ENCODE measurements around the gene CCAR1.
"Not testable (repeated sequence)": the region's sequence is repeated elsewhere in the genome, so short reads cannot be mapped to it uniquely, and the experiment has no call there.

CCAR1 gene, protein sequence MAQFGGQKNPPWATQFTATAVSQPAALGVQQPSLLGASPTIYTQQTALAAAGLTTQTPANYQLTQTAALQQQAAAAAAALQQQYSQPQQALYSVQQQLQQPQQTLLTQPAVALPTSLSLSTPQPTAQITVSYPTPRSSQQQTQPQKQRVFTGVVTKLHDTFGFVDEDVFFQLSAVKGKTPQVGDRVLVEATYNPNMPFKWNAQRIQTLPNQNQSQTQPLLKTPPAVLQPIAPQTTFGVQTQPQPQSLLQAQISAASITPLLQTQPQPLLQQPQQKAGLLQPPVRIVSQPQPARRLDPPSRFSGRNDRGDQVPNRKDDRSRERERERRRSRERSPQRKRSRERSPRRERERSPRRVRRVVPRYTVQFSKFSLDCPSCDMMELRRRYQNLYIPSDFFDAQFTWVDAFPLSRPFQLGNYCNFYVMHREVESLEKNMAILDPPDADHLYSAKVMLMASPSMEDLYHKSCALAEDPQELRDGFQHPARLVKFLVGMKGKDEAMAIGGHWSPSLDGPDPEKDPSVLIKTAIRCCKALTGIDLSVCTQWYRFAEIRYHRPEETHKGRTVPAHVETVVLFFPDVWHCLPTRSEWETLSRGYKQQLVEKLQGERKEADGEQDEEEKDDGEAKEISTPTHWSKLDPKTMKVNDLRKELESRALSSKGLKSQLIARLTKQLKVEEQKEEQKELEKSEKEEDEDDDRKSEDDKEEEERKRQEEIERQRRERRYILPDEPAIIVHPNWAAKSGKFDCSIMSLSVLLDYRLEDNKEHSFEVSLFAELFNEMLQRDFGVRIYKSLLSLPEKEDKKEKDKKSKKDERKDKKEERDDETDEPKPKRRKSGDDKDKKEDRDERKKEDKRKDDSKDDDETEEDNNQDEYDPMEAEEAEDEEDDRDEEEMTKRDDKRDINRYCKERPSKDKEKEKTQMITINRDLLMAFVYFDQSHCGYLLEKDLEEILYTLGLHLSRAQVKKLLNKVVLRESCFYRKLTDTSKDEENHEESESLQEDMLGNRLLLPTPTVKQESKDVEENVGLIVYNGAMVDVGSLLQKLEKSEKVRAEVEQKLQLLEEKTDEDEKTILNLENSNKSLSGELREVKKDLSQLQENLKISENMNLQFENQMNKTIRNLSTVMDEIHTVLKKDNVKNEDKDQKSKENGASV

DNA sequence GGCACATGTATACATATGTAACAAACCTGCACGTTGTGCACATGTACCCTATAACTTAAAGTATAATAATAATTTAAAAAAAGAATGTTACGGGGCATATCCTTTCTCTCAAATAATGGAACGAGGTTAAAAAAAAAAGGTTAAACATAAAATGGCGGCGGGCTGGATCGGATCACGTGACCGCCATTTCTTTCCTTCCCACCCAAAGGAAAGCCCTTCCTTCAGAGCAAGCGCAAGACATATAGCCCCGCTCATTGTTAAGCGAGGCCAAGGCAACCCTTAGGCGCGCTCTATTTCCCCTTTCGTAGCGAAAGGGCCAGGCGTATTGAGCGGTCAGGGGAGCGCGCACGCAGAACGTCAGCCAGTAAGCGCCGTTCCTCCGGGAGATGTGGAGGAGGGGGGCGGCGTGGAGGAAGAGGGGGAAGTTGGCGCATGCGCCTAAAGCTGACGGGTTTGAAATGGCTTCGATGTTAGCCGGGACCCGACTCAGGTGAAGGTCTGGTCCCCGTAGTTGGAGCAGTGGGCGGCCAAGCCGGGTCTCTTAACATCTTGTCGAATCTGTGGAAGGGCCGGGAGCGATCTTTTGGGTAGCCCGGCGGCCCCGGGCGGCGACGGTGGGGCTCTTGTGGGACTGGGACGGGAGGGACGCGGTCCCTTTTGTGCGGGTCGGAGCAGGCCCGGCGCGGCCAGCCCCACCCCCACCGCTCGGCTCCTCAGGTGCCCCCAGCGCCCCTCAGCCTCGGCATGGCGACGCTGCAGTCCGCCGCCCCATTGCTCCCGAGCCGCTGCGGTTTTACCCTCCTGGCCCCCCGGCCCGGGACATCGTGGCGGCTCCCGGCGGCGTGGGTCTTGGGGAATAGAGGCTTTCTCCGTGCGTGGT, at the start of gene CCAR1:
Gene CCAR1 (plus strand): TSS at position 447 of the 880 bp plus-strand sequence. CDS start 1,266 bp downstream, outside the sequence.
- peak within 1 kb of the TSS; percentile 98 for H3K27ac ChIP-seq
- TF ChIP-seq, protein P1, sequence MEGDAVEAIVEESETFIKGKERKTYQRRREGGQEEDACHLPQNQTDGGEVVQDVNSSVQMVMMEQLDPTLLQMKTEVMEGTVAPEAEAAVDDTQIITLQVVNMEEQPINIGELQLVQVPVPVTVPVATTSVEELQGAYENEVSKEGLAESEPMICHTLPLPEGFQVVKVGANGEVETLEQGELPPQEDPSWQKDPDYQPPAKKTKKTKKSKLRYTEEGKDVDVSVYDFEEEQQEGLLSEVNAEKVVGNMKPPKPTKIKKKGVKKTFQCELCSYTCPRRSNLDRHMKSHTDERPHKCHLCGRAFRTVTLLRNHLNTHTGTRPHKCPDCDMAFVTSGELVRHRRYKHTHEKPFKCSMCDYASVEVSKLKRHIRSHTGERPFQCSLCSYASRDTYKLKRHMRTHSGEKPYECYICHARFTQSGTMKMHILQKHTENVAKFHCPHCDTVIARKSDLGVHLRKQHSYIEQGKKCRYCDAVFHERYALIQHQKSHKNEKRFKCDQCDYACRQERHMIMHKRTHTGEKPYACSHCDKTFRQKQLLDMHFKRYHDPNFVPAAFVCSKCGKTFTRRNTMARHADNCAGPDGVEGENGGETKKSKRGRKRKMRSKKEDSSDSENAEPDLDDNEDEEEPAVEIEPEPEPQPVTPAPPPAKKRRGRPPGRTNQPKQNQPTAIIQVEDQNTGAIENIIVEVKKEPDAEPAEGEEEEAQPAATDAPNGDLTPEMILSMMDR (conservative IDR thresholded peaks at IDR 0.05) = no peak
- TF ChIP-seq ZFX (IDR thresholded peaks at IDR 0.05) = peak; percentile 93; the same call in 1 of the 2 replicates

DNA sequence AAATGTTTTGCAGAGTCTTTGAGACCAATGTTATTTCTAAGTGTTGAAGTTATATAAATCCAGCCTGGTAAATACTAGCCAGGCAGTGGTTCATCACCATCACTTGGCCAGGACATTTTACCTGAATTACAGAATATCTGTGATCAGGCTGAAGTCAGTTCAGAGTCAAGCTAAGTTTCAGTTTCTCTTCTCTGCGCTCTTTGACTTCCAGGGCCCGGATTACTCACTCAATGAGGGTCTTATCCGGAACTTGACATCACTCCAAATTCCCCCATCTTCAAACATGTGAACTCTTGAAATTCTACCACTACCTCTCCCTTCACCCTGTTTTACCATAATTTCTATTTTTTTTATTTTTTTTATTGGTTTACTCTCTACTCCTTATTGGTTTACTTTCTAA, 36.6 kb upstream of the CCAR1 start:
- TF ChIP-seq ZFX (IDR thresholded peaks at IDR 0.05) = no peak
- TF ChIP-seq, protein P1 (conservative IDR thresholded peaks at IDR 0.05) = no peak
- H3K27ac ChIP-seq = no peak overlapping the region

GRCh38 chr10:68696018-68696417, 25.0 kb upstream of the CCAR1 start:
- TF ChIP-seq ZFX (IDR thresholded peaks at IDR 0.05) = no peak
- TF ChIP-seq, protein P1 (conservative IDR thresholded peaks at IDR 0.05) = no peak
- no peak overlapping the region for H3K27ac ChIP-seq

DNA sequence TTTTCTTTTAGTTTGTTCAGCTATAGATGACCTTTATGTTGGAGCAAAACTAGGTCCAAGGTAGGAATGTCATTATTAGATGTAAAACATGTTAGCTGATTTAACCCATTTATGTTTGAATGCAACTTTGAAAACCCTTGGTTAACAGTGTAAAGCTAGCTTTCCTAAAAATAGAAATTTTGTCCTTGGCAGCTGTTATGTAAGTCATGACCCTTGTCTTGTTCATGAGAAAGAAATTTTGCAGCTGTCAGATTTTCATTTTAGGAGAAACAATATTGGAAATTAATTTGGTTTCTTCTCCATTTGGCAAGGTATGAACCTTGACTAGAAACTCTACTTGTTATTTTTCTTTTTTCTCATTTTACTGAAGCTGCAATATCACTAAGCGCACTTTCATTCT, 23.9 kb upstream of the CCAR1 start:
- no peak overlapping the region for H3K27ac ChIP-seq
- TF ChIP-seq ZFX (IDR thresholded peaks at IDR 0.05) = no peak
- TF ChIP-seq, protein P1 (conservative IDR thresholded peaks at IDR 0.05) = no peak

DNA sequence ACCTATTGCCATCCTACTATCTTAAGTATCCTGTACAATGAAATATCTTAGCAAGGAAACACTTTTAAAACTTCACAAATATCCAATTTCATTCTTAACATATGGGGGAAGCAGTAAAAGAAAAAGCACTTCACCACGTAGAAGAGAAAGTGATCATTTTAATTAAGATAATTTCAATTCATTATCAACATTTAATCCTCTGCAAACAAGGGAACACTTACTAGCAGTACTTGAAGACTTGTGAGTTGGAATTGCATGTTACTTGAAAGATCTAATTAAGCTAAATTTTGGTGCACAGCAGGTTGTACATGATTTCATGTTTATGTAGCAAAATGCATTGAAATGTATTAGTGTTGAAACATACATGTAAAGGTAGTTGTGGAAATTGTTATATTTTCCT, 20.8 kb upstream of the CCAR1 start:
- no peak overlapping the region for H3K27ac ChIP-seq
- TF ChIP-seq, protein P1 (conservative IDR thresholded peaks at IDR 0.05) = no peak
- TF ChIP-seq ZFX (IDR thresholded peaks at IDR 0.05) = no peak

GRCh38 chr10:68705548-68705947, 15.5 kb upstream of the CCAR1 start:
- TF ChIP-seq, protein P1 (conservative IDR thresholded peaks at IDR 0.05) = no peak
- no peak for TF ChIP-seq ZFX (IDR thresholded peaks at IDR 0.05)

GRCh38 chr10:68708987-68709386, 12.1 kb upstream of the CCAR1 start:
- H3K27ac ChIP-seq = not testable (repeated sequence)

More at GRCh38 chr10:68705548-68705947, 15.5 kb upstream of the CCAR1 start:
- H3K27ac ChIP-seq = no peak overlapping the region

GRCh38 chr10:68713065-68713464, 8.0 kb upstream of the CCAR1 start:
- not testable (repeated sequence) for H3K27ac ChIP-seq
